Activated CD4-positive, alpha-beta T cell treated with anti-CD3 and anti-CD28 coated beads, Interleukin-2, amount 10 ng/mL, durations not matched to agents 7 days and 5 days (primary cell): ENCODE results near the gene ANKRD11. TPM values are rescaled to one million over a fixed set of nuclear protein-coding genes. Genes with fewer than 3 reads are reported as not detected.

Experiments
- CTCF ChIA-PET: fragments of 350-600 bp; sonication (Branson Sonifier 250); formaldehyde crosslinking; loops from one replicate; lab custom pipeline; 2021; ENCODE audit warnings: antibody characterized with exemption; lab: Charles Lee
- POLR2A ChIA-PET: fragments of 350-600 bp; sonication (Branson Sonifier 250); formaldehyde crosslinking; loops from one replicate; lab custom pipeline; 2021; ENCODE audit warnings: antibody characterized with exemption; lab: Charles Lee
- DNase-seq: peaks from one replicate; pipeline ENCODE4 v3.0.0-alpha.2; 2020
- H3K27ac Mint-ChIP-seq: one replicate; pipeline ENCODE4 v1.8.0; 2021; ENCODE audit warnings: mild to moderate bottlenecking, moderate library complexity, mixed read lengths
- H3K27me3 Mint-ChIP-seq: one replicate; pipeline ENCODE4 v1.8.0; 2021; ENCODE audit warnings: mixed read lengths
- H3K36me3 Mint-ChIP-seq: one replicate; pipeline ENCODE4 v1.8.0; 2021; ENCODE audit warnings: low read depth, mixed read lengths
- H3K4me1 Mint-ChIP-seq: one replicate; pipeline ENCODE4 v1.8.0; 2021; ENCODE audit warnings: mixed read lengths
- H3K4me3 Mint-ChIP-seq: one replicate; pipeline ENCODE4 v1.8.0; 2021; ENCODE audit warnings: mild to moderate bottlenecking, moderate library complexity, mixed read lengths
- H3K9me3 Mint-ChIP-seq: one replicate; pipeline ENCODE4 v1.8.0; 2021; ENCODE audit warnings: mixed read lengths
- total RNA-seq, 2 experiments: library from RNA; stranded (reverse); gene quantifications; one replicate each; pipeline ENCODE4 v1.2.3, GENCODE V29; 2021

The ANKRD11 gene
- total RNA-seq, 2 experiments from 2014 or later = 158 to 178 TPM

- ChIA-PET CTCF (no interaction called here), POLR2A (no interaction called here)
- DNase-seq = no peak
Observed at GRCh38 chr16:89278441-89279240, 211.7 kb downstream of the ANKRD11 start.

GRCh38 chr16:89277641-89278341 is 212.6 kb downstream of the ANKRD11 start:
- Mint-ChIP-seq H3K36me3 (peaks cover 30% of the 10 kb centered on the region), H3K4me3 (no peak overlapping the region), H3K27me3 (no peaks in the 10 kb centered on the region), H3K27ac (no peak overlapping the region), H3K4me1 (no peaks in the 10 kb centered on the region), H3K9me3 (no peaks in the 10 kb centered on the region)
- DNase-seq = no peak
- ChIA-PET CTCF (interaction anchor here (0.9 kb wide), 1 partner anchor 20 kb away, joined by 3 read pairs; no protein-coding TSS in a partner anchor), POLR2A (interaction anchor here (0.6 kb wide), 1 partner anchor 327 kb away, joined by 3 read pairs; no protein-coding TSS in a partner anchor)

More at GRCh38 chr16:89278441-89279240, 211.7 kb downstream of the ANKRD11 start:
- H3K27ac Mint-ChIP-seq = no peak overlapping the region
- H3K4me3 Mint-ChIP-seq = no peak overlapping the region
- peaks cover 22% of the 10 kb centered on the region for H3K36me3 Mint-ChIP-seq
- H3K27me3 Mint-ChIP-seq = no peaks in the 10 kb centered on the region
- no peaks in the 10 kb centered on the region for H3K9me3 Mint-ChIP-seq
- no peaks in the 10 kb centered on the region for H3K4me1 Mint-ChIP-seq

- H3K4me1 Mint-ChIP-seq = no peaks in the 10 kb centered on the region
- POLR2A ChIA-PET = no interaction called here
- H3K27ac Mint-ChIP-seq = no peak overlapping the region
- DNase-seq = no peak
- H3K4me3 Mint-ChIP-seq = no peak overlapping the region
- H3K36me3 Mint-ChIP-seq = peaks cover 35% of the 10 kb centered on the region
- H3K9me3 Mint-ChIP-seq = no peaks in the 10 kb centered on the region
- no peaks in the 10 kb centered on the region for H3K27me3 Mint-ChIP-seq
- CTCF ChIA-PET = interaction anchor here (1.1 kb wide), 1 partner anchor 30 kb away, joined by 3 read pairs; no protein-coding TSS in a partner anchor
Observed at GRCh38 chr16:89277049-89277448, 213.3 kb downstream of the ANKRD11 start.

- H3K27ac Mint-ChIP-seq = no peak overlapping the region
- ChIA-PET CTCF (interaction anchor here (0.7 to 1.1 kb wide), 2 partner anchors 16 to 31 kb away, joined by 3 read pairs; no protein-coding TSS in a partner anchor), POLR2A (no interaction called here)
- no peaks in the 10 kb centered on the region for H3K9me3 Mint-ChIP-seq
- H3K4me1 Mint-ChIP-seq = no peaks in the 10 kb centered on the region
- no peaks in the 10 kb centered on the region for H3K27me3 Mint-ChIP-seq
- H3K4me3 Mint-ChIP-seq = no peak overlapping the region
- DNase-seq = no peak
- H3K36me3 Mint-ChIP-seq = peaks cover 41% of the 10 kb centered on the region
Observed at GRCh38 chr16:89275837-89276720, 214.3 kb downstream of the ANKRD11 start.

- DNase-seq = no peak
- no peaks in the 10 kb centered on the region for H3K27me3 Mint-ChIP-seq
Observed at GRCh38 chr16:89275284-89275584, 215.1 kb downstream of the ANKRD11 start.

GRCh38 chr16:89274561-89275283 is 215.6 kb downstream of the ANKRD11 start:
- CTCF ChIA-PET = interaction anchor here (0.6 to 1.7 kb wide), 2 partner anchors 9 to 642 kb away, joined by 3 read pairs; no protein-coding TSS in a partner anchor
- no peaks in the 10 kb centered on the region for H3K9me3 Mint-ChIP-seq
- DNase-seq = no peak
- POLR2A ChIA-PET = no interaction called here
- no peak overlapping the region for H3K27ac Mint-ChIP-seq
- H3K36me3 Mint-ChIP-seq = peaks cover 42% of the 10 kb centered on the region
- H3K4me3 Mint-ChIP-seq = no peak overlapping the region
- no peaks in the 10 kb centered on the region for H3K4me1 Mint-ChIP-seq
- H3K27me3 Mint-ChIP-seq = no peaks in the 10 kb centered on the region

More at GRCh38 chr16:89275284-89275584, 215.1 kb downstream of the ANKRD11 start:
- Mint-ChIP-seq H3K4me1 (no peaks in the 10 kb centered on the region), H3K4me3 (no peak overlapping the region), H3K27ac (no peak overlapping the region), H3K9me3 (no peaks in the 10 kb centered on the region), H3K36me3 (peaks cover 38% of the 10 kb centered on the region)
- POLR2A ChIA-PET = no interaction called here
- CTCF ChIA-PET = interaction anchor here (1.7 kb wide), 1 partner anchor 10 kb away, joined by 3 read pairs; no protein-coding TSS in a partner anchor

- CTCF ChIA-PET = interaction anchor here (0.6 to 1.7 kb wide), 2 partner anchors 9 to 643 kb away, joined by 3 read pairs; no protein-coding TSS in a partner anchor
- H3K36me3 Mint-ChIP-seq = peaks cover 50% of the 10 kb centered on the region
- POLR2A ChIA-PET = no interaction called here
Observed at GRCh38 chr16:89273741-89274472, 216.5 kb downstream of the ANKRD11 start.

GRCh38 chr16:89272631-89273030 is 217.7 kb downstream of the ANKRD11 start:
- Mint-ChIP-seq H3K27me3 (no peaks in the 10 kb centered on the region), H3K27ac (no peak overlapping the region), H3K36me3 (peaks cover 47% of the 10 kb centered on the region), H3K4me3 (no peak overlapping the region), H3K9me3 (no peaks in the 10 kb centered on the region), H3K4me1 (no peaks in the 10 kb centered on the region)
- no peak for DNase-seq
- ChIA-PET POLR2A (no interaction called here), CTCF (no interaction called here)

More at GRCh38 chr16:89273741-89274472, 216.5 kb downstream of the ANKRD11 start:
- Mint-ChIP-seq H3K27ac (peak overlapping the region; percentile 62), H3K9me3 (no peaks in the 10 kb centered on the region), H3K4me3 (no peak overlapping the region), H3K27me3 (no peaks in the 10 kb centered on the region), H3K4me1 (no peaks in the 10 kb centered on the region)
- no peak for DNase-seq

- H3K4me3 Mint-ChIP-seq = no peak overlapping the region
- H3K9me3 Mint-ChIP-seq = no peaks in the 10 kb centered on the region
- peaks cover 49% of the 10 kb centered on the region for H3K36me3 Mint-ChIP-seq
- no peak overlapping the region for H3K27ac Mint-ChIP-seq
- ChIA-PET POLR2A (no interaction called here), CTCF (interaction anchor here (0.7 kb wide), 1 partner anchor 93 kb away, joined by 3 read pairs; no protein-coding TSS in a partner anchor)
- DNase-seq = no peak
- H3K27me3 Mint-ChIP-seq = no peaks in the 10 kb centered on the region
- no peaks in the 10 kb centered on the region for H3K4me1 Mint-ChIP-seq
Observed at GRCh38 chr16:89270666-89271345, 219.6 kb downstream of the ANKRD11 start.

- no peaks in the 10 kb centered on the region for H3K4me1 Mint-ChIP-seq
- ChIA-PET POLR2A (no interaction called here), CTCF (interaction anchor here (1.6 kb wide), 1 partner anchor 13 kb away, joined by 3 read pairs; no protein-coding TSS in a partner anchor)
- no peak for DNase-seq
- H3K9me3 Mint-ChIP-seq = no peaks in the 10 kb centered on the region
- H3K27me3 Mint-ChIP-seq = no peaks in the 10 kb centered on the region
- no peak overlapping the region for H3K27ac Mint-ChIP-seq
- H3K4me3 Mint-ChIP-seq = no peak overlapping the region
- peaks cover 48% of the 10 kb centered on the region for H3K36me3 Mint-ChIP-seq
Observed at GRCh38 chr16:89269805-89270665, 220.3 kb downstream of the ANKRD11 start.
